Spinal cord (tissue), 10 donors: Measurements from ENCODE around the gene LHFPL3. TPM values are rescaled to one million over a fixed set of nuclear protein-coding genes. Genes with fewer than 3 reads are reported as not detected.
"Not testable (repeated sequence)": the region's sequence is repeated elsewhere in the genome, so short reads cannot be mapped to it uniquely, and the experiment has no call there.

ENCODE experiments used
- DNase-seq, 6 donors: peaks; one replicate each; pipeline versions ENCODE4 v3.0.0 to v3.0.0-alpha.2; 2013 to 2015; ENCODE audit warnings: low spot score in 6 of 6, low read depth in 4 of 6
- H3K27ac ChIP-seq: one replicate; pipeline ENCODE4 v1.5.1; 2013; ENCODE audit warnings: low read depth, low read length, control low read depth
- H3K27me3 ChIP-seq: one replicate; pipeline ENCODE4 v1.6.1; 2013; ENCODE audit warnings: low read length; ENCODE audit not compliant: control insufficient read depth, insufficient read depth
- H3K36me3 ChIP-seq: one replicate; pipeline ENCODE4 v1.6.1; 2013; ENCODE audit warnings: low read length; ENCODE audit not compliant: control insufficient read depth, insufficient read depth
- H3K4me1 ChIP-seq: one replicate; pipeline ENCODE4 v1.6.1; 2013; ENCODE audit warnings: low read length; ENCODE audit not compliant: control insufficient read depth, insufficient read depth
- H3K4me3 ChIP-seq: one replicate; pipeline ENCODE4 v1.5.1; 2013; ENCODE audit warnings: low read depth, low read length, control low read depth
- H3K9me3 ChIP-seq: one replicate; pipeline ENCODE4 v1.6.1; 2013; ENCODE audit warnings: low read length; ENCODE audit not compliant: control insufficient read depth, insufficient read depth
- WGBS: methylation state at CpG from one replicate; pipeline ENCODE4 v1.1.5; 2013; ENCODE audit warnings: missing lambda C conversion rate; ENCODE audit not compliant: insufficient coverage; 5-methylcytosine and 5-hydroxymethylcytosine counted together
- polyA plus RNA-seq, 2 donors: library from polyadenylated mRNA; unstranded; fragments of 120-200 nt; gene quantifications; one replicate each; pipeline ENCODE4 v1.2.1, GENCODE V29; 2013; ENCODE audit not compliant: insufficient read length in 2 of 2
- total RNA-seq, 2 donors: library from RNA; depleted of rRNA in 1 of 2; stranded (reverse); fragments of 120-200 nt in 1 of 2; fragments of >200 nt in 1 of 2; gene quantifications; one replicate each; pipeline versions ENCODE4 v1.2.3 to v1.2.4, GENCODE V29; 2013 to 2014
- donor health status: healthy.

LHFPL3 gene
- total and polyA plus RNA-seq, 4 donors, result 18.8 to 78.7 (median 62.9) TPM

DNA sequence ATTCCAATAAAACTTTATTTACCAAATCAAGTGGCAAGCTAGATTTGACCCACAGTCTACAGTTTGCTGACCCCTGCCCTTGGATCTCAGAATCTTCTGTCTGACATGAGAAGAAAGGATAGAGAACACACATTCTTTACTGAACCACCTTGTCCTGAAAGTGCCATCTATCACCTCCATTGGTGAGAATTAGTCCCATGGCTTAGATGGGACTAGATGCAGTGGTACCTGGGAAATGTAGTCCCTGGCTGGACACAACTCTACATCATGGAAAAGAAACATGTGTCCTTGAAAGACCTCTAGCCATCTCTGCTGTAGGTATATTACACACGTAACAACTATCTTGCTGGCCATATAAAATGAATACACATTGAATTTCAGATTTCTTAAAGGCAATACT is 336.2 kb downstream of the LHFPL3 start:
- H3K27ac ChIP-seq, result no peak overlapping the region
- no CpG with 5 or more reads among the region's 1 CpG for WGBS

DNA sequence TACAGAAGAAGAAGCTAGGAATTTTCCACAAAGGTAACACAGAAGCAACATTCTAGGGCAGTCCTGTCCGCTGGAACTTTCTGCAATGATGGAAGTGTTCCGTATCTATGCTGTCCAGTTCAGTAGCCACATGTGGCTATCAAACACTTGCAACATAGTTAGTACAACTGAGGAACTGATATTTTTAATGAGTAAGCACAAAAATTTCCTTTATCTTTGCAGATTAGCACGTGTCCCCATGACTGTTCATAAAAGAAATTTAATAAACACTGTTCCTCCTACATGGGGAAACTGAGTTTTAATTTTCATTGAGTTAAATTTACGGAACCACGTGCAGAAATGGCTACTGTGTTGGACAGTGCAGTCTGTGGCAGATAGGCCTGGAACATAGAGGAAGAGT is 349.2 kb downstream of the LHFPL3 start:
- Histone ChIP-seq H3K4me3 (no peak overlapping the region), H3K27ac (no peak overlapping the region), H3K36me3 (no peaks in the 10 kb centered on the region), H3K9me3 (no peaks in the 10 kb centered on the region), H3K27me3 (no peaks in the 10 kb centered on the region), H3K4me1 (no peaks in the 10 kb centered on the region)
- no peak for DNase-seq
- whole genome bisulfite sequencing, result 50% methylated on average over 2 of the region's 5 CpGs

More for the DNA sequence above, 336.2 kb downstream of the LHFPL3 start:
- DNase-seq, result no peak
- Histone ChIP-seq H3K4me3 (no peak overlapping the region), H3K4me1 (no peaks in the 10 kb centered on the region), H3K36me3 (no peaks in the 10 kb centered on the region), H3K27me3 (no peaks in the 10 kb centered on the region), H3K9me3 (no peaks in the 10 kb centered on the region)

DNA sequence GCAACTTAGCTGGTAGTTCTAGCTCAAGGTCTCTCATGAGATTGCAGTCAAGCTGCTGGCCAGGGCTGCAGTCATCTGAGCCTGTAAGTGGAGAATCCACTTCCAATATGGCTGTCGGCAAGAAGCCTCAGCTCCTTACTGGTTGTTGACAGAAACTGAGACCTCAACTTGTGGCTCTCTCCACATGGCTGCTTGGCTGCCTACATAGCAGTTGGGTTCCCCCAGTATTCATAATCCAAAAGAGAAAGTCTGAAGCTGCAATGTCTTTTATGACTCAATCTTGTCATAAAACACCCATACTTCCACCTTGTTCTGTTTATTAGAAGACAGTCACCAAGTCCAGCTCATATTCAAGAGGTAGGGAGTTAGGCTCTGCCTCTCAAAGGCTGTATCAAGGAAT is 350.7 kb downstream of the LHFPL3 start:
- no peak overlapping the region for H3K27ac ChIP-seq
- H3K9me3 ChIP-seq, result no peaks in the 10 kb centered on the region
- H3K36me3 ChIP-seq, result no peaks in the 10 kb centered on the region
- no peak overlapping the region for H3K4me3 ChIP-seq
- WGBS, result 93% methylated on average over 1 of the region's 1 CpG
- no peak for DNase-seq
- H3K27me3 ChIP-seq, result no peaks in the 10 kb centered on the region
- no peaks in the 10 kb centered on the region for H3K4me1 ChIP-seq

DNA sequence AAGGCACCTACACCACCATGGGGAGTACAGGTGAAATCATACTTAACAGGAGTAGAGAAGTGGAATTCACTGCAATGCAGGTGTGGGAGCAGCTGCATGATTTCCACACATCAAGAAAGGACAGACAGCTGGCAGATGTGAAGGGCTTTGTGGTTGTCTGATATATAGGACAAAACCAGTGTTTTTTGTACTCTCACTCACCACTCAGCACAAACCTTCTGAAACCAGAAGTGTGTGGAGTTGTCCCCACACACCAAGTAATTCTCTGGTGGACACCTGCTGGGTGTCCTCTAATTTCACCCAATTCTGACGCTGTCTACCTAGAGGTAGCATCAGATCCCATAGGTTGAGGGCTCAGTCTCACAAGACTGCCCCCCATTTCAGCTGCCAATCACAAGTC is 357.9 kb downstream of the LHFPL3 start:
- H3K4me3 ChIP-seq, result no peak overlapping the region
- no peaks in the 10 kb centered on the region for H3K36me3 ChIP-seq
- WGBS, result 100% methylated on average over 1 of the region's 1 CpG
- H3K4me1 ChIP-seq, result no peaks in the 10 kb centered on the region
- no peaks in the 10 kb centered on the region for H3K27me3 ChIP-seq
- no peaks in the 10 kb centered on the region for H3K9me3 ChIP-seq
- DNase-seq, result no peak
- H3K27ac ChIP-seq, result no peak overlapping the region

DNA sequence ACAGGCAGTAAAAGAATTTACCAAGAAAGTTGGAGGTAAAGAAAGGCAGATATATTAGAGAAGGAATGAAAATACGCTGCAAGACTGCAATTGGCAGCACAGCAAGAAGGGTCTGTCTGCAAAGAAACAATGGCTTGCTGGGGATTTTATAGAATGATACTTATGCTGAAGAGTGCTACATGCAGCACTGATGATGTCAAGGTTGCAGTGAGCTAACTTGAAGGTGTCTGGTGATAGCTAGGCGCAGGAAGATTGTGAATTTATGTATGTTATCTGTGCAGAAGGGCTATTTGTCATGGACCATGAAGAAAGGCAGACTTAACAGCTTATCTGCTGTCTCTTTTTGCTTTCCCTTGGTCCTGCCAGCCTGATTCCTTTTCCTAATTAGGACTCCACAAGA is 366.3 kb downstream of the LHFPL3 start:
- Histone ChIP-seq H3K36me3 (no peaks in the 10 kb centered on the region), H3K4me3 (no peak overlapping the region), H3K27me3 (no peaks in the 10 kb centered on the region), H3K4me1 (no peaks in the 10 kb centered on the region), H3K27ac (no peak overlapping the region), H3K9me3 (peaks cover 4% of the 10 kb centered on the region)
- peak in 1 of 6 donors; percentile 69 for DNase-seq
- WGBS, result 78% methylated on average over 1 of the region's 2 CpGs

DNA sequence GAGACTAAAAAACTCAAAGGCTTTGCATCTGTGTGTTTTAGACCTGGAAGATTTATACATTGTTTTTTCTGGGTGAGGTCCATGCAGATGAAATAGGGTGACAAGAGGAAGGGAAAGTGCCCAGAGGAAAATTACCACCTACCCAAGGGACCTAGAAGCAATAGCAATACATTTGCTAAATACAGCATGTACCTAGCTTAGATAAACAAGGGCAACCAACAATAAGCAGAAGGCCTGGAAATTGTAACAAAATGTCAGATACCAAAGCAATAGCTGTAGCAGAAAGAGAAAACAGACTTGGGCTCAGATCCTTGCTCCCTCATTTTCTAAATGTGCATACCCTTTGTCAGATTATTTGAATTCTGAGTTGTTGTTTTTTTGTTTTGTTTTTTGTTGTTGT is 367.2 kb downstream of the LHFPL3 start:
- H3K9me3 ChIP-seq, result peaks cover 4% of the 10 kb centered on the region
- no peaks in the 10 kb centered on the region for H3K27me3 ChIP-seq
- H3K4me1 ChIP-seq, result no peaks in the 10 kb centered on the region
- DNase-seq, result no peak
- no peaks in the 10 kb centered on the region for H3K36me3 ChIP-seq
- no peak overlapping the region for H3K27ac ChIP-seq
- H3K4me3 ChIP-seq, result no peak overlapping the region

DNA sequence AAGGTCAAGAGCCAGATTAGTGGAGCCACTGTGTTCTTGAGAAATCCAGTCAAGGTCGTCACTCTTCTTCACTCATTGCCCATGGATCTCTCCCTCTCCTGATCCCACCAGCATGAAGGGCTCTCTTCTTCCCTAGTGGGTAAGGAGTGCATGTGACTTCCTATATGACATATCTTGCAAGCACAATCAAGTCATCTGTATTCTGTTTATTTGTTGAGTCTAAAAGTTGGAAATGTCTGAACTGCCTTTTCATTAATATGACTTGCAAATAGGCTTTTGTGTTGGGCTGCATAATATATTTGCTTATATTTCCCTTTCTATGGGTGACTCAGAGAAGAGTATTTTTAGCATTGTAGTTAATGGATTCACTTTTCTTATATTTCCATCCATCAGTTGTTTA is 371.9 kb downstream of the LHFPL3 start:
- Histone ChIP-seq H3K9me3 (no peaks in the 10 kb centered on the region), H3K4me1 (no peaks in the 10 kb centered on the region), H3K4me3 (no peak overlapping the region), H3K27me3 (no peaks in the 10 kb centered on the region), H3K27ac (no peak overlapping the region), H3K36me3 (no peaks in the 10 kb centered on the region)
- no CpG with 5 or more reads among the region's 1 CpG for WGBS
- no peak for DNase-seq

DNA sequence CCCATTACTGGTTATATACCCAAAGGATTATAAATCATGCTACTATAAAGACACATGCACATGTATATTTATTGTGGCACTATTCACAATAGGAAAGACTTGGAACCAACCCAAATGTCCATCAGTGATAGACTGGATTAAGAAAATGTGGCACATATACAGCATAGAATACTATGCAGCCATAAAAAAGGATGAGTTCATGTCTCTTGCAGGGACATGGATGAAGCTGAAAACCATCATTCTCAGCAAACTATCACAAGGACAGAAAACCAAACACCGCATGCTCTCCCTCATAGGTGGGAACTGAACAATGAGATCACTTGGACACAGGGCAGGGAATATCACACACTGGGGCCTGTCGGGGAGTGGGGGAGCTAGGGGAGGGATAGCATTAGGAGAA is 392.6 kb downstream of the LHFPL3 start:
- DNase-seq, H3K36me3 ChIP-seq, H3K4me3 ChIP-seq, H3K9me3 ChIP-seq, H3K4me1 ChIP-seq, H3K27ac ChIP-seq, H3K27me3 ChIP-seq: not testable (repeated sequence)
- WGBS, result no CpG with 5 or more reads among the region's 2 CpGs

DNA sequence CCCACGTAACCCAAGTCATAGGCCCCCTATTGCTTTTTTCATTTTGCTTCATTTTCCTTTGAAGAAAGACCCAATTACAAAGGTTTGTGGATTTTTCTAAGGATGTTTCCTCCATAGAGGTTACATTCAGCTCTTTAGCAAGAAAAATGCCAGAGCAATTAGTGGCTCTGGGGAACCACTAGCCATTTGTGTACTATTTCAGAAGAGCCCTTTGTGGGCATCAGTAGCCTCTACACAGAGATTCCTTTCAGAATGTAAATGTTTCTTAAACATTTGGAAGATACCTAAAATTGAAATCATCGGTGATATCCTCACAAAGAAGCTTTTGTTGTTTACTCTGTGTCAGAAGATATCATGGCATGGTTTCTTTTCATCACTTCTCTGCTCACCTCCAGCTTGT is 394.6 kb downstream of the LHFPL3 start:
- DNase-seq, result peak in 3 of 6 donors; percentile 4 to 37 (median 4)
- Histone ChIP-seq H3K36me3 (no peaks in the 10 kb centered on the region), H3K9me3 (no peaks in the 10 kb centered on the region), H3K4me3 (no peak overlapping the region), H3K27me3 (no peaks in the 10 kb centered on the region), H3K27ac (no peak overlapping the region), H3K4me1 (no peaks in the 10 kb centered on the region)
- 33% methylated on average over 1 of the region's 2 CpGs for WGBS

DNA sequence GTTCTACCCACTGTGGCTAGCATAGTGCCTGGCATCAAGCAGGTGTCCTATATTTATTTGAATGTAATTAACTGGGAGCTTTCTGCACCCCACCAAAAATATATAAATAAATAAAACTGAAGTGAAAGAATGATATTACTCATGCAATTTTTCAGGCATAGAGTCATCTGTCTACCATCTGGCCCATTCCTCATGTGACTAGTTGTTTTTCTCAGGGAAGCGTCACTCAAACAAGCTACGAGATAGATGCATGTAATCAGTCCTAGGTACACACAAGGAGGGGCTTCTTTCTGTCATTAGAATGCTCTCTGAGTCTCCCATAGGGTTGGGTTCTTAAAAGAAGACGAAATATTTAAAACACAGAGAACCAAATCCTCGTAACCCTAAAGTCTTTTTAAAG is 430.1 kb downstream of the LHFPL3 start:
- no peaks in the 10 kb centered on the region for H3K4me1 ChIP-seq
- no peak overlapping the region for H3K4me3 ChIP-seq
- peak in 1 of 6 donors; percentile 62 for DNase-seq
- WGBS, result no CpG with 5 or more reads among the region's 4 CpGs
- no peaks in the 10 kb centered on the region for H3K27me3 ChIP-seq
- H3K36me3 ChIP-seq, result no peaks in the 10 kb centered on the region
- peaks cover 2% of the 10 kb centered on the region for H3K9me3 ChIP-seq
- no peak overlapping the region for H3K27ac ChIP-seq
